ENCODE results near the gene IDH2. TPM values are rescaled to one million over a fixed set of nuclear protein-coding genes. Genes with fewer than 3 reads are reported as not detected.

IDH2 gene
- total RNA-seq, 2 experiments from 2014 or later = 291 to 301 TPM

DNA sequence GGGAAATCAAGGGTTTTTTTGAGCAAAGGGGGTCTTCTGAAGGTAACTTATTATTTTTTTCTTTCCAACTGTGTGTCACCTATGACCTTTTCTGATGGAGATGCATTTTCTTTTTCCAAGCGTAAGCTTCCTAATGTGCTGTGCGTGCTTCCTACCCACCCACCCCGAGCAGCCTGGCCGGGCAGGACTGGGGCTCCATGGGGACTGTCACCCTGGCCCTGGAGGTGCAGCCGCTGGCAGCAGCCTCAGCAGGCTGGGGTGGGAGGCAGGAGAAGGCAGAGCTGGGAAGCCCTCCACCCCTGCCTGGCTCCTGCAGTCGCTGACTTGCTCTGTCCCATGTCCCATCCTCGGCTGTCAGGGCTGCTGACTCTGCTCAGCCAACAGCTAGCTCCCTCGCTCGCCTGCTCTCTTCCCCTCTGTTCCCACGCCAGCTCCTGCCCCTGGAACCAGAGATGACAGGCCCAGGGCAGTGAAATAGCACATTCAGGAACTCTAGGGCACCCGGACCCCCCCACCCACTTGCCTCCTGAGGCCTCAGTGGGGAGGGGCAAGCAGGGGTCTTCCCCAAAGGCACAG lies 21.4 kb downstream of the IDH2 start:
- Mint-ChIP-seq H3K36me3 (ENCODE audit: low read depth) (peaks cover 41% of the 10 kb centered on the region), H3K4me1 (ENCODE audit: low read depth) (no peaks in the 10 kb centered on the region), H3K27ac (no peak overlapping the region), H3K4me3 (no peak overlapping the region), H3K27me3 (ENCODE audit: low read depth) (no peaks in the 10 kb centered on the region), H3K9me3 (ENCODE audit: insufficient read depth) (no peaks in the 10 kb centered on the region)
- DNase-seq (no peak), ATAC-seq (no peak)
- ChIA-PET CTCF (interaction anchor here (3.3 kb wide), 1 partner anchor 183 kb away, joined by 11 read pairs; no protein-coding TSS in a partner anchor), POLR2A (no interaction called here)

DNA sequence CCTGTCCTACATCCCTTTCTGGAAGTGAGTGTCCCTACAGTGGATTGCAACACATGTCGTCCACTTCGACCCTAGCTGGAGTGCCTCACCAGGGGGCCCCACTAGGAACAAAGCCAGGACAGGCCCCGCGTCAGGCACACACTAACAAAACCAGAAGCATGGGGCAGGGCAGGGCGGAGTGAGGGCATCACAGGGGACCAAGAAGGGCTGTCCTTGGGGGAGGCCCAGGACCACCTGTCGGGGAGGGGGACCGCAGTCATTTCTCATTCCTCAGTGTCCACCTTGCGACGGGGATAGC lies 21.9 kb downstream of the IDH2 start:
- DNase-seq = no peak
- ChIA-PET POLR2A (interaction anchor here (1.1 kb wide), 1 partner anchor 187 kb away, joined by 5 read pairs; the partner anchor contains the start of gene AP3S2), CTCF (interaction anchor here (0.9 to 3.3 kb wide), 2 partner anchors 9 to 182 kb away, joined by 4 to 11 read pairs; no protein-coding TSS in a partner anchor)
- H3K36me3 Mint-ChIP-seq (ENCODE audit: low read depth) = peaks cover 39% of the 10 kb centered on the region
- no peaks in the 10 kb centered on the region for H3K27me3 Mint-ChIP-seq (ENCODE audit: low read depth)
- H3K9me3 Mint-ChIP-seq (ENCODE audit: insufficient read depth) = no peaks in the 10 kb centered on the region
- ATAC-seq = no peak
- H3K4me3 Mint-ChIP-seq = no peak overlapping the region
- no peak overlapping the region for H3K27ac Mint-ChIP-seq
- no peaks in the 10 kb centered on the region for H3K4me1 Mint-ChIP-seq (ENCODE audit: low read depth)

DNA sequence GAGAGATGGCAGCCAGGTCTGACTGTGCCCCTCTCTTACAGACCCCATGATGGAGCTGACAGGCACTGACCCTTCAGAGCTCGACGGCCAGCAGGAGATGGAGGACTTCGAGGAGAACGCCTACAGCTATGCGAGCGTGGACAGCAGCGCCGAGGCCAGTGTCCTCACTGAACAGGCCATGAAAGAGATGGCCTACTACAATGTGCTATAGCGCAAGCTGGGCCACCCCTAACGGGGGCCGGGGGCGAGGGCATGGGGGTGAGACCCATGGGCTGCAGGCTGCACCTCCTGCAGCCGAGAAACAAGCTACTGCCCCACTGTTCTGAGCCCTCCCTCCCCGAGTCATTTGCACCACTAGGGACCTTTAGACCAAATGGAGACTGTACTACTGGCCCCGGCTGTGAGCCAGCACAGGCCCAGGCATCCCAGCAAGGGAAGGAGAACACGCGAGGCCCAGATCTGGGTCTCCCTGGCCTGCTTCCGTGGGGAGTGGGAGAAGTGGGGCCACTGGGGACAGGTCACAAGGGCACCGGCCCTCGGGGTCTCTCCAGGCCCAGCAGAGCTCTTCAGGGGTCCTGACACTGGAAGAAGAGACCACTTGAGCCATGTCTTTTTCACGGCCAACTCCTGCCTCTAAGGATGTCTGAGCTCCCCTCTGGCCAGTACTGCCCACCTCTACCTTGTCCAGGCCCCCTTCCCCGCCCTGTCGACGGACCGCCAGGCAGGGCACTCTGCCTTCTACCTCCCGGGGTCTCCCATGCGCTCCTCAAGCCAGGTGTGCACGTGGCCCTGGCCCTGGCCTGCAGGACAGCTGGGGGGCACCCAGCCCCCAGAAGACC lies 22.4 kb downstream of the IDH2 start:
- Mint-ChIP-seq H3K36me3 (ENCODE audit: low read depth) (peaks cover 39% of the 10 kb centered on the region), H3K27me3 (ENCODE audit: low read depth) (no peaks in the 10 kb centered on the region), H3K4me3 (no peak overlapping the region), H3K9me3 (ENCODE audit: insufficient read depth) (no peaks in the 10 kb centered on the region), H3K27ac (no peak overlapping the region), H3K4me1 (ENCODE audit: low read depth) (no peaks in the 10 kb centered on the region)
- POLR2A ChIA-PET = interaction anchor here (1.1 kb wide), 1 partner anchor 186 kb away, joined by 5 read pairs; the partner anchor contains the start of gene AP3S2
- DNase-seq = no peak
- ATAC-seq = no peak
- CTCF ChIA-PET = interaction anchor here (0.9 to 3.3 kb wide), 3 partner anchors 9 to 205 kb away, joined by 3 to 11 read pairs (median 4); no protein-coding TSS in a partner anchor

DNA sequence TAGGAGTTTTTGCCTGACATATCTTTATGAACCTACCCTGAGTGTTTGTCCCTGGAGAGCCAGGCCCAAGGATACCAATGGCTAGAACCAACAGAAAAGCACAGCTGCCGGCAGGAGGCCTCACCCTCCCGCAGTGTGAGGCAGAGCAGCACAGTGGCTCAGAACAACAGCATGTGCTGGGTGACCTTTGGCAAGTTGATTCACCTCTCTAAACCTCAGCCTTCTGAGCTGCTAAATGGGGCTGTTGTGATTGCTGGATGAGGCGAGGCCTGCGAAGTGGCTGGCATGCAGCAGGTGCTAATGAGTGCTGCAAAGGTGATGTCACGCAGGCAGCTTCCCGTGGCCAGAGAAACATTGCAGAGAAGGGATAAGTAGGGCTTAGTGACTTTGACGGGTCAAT lies 23.3 kb downstream of the IDH2 start:
- ChIA-PET POLR2A (no interaction called here), CTCF (interaction anchor here (1.0 to 3.3 kb wide), 2 partner anchors 181 to 204 kb away, joined by 3 to 11 read pairs; no protein-coding TSS in a partner anchor)
- DNase-seq (no peak), ATAC-seq (no peak)
- Mint-ChIP-seq H3K36me3 (ENCODE audit: low read depth) (peaks cover 39% of the 10 kb centered on the region), H3K27me3 (ENCODE audit: low read depth) (no peaks in the 10 kb centered on the region), H3K4me3 (no peak overlapping the region), H3K27ac (peak overlapping the region; percentile 74), H3K9me3 (ENCODE audit: insufficient read depth) (no peaks in the 10 kb centered on the region), H3K4me1 (ENCODE audit: low read depth) (no peaks in the 10 kb centered on the region)

DNA sequence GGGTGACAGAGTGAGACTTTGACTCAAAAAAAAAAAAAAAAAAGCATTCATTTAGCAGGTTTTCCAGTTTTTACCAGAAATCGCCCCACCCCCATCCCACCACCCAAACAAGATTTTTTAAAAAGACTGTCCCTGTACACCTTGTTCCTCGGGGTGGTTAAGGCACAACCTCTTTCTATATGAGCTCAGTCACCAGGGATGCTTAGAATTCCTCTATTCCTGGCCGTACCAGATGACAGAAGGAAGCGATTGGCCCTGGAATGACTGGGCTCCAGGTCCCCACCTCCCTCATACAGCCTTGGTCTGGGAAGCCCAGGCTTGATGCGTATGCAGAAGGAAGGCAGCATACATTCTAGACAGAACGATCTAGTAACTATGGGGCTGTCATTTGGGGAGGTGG lies 25.6 kb downstream of the IDH2 start:
- Mint-ChIP-seq H3K36me3 (ENCODE audit: low read depth) (peaks cover 25% of the 10 kb centered on the region), H3K4me3 (no peak overlapping the region), H3K27ac (no peak overlapping the region), H3K27me3 (ENCODE audit: low read depth) (no peaks in the 10 kb centered on the region), H3K4me1 (ENCODE audit: low read depth) (no peaks in the 10 kb centered on the region), H3K9me3 (ENCODE audit: insufficient read depth) (no peaks in the 10 kb centered on the region)
- DNase-seq = no peak
- CTCF ChIA-PET = interaction anchor here (0.7 to 2.6 kb wide), 4 partner anchors 10 to 714 kb away, joined by 3 to 14 read pairs (median 8); no protein-coding TSS in a partner anchor
- ATAC-seq = no peak
- POLR2A ChIA-PET = interaction anchor here (0.8 kb wide), 1 partner anchor 75 kb away, joined by 3 read pairs; the partner anchor contains the start of gene ZNF710

DNA sequence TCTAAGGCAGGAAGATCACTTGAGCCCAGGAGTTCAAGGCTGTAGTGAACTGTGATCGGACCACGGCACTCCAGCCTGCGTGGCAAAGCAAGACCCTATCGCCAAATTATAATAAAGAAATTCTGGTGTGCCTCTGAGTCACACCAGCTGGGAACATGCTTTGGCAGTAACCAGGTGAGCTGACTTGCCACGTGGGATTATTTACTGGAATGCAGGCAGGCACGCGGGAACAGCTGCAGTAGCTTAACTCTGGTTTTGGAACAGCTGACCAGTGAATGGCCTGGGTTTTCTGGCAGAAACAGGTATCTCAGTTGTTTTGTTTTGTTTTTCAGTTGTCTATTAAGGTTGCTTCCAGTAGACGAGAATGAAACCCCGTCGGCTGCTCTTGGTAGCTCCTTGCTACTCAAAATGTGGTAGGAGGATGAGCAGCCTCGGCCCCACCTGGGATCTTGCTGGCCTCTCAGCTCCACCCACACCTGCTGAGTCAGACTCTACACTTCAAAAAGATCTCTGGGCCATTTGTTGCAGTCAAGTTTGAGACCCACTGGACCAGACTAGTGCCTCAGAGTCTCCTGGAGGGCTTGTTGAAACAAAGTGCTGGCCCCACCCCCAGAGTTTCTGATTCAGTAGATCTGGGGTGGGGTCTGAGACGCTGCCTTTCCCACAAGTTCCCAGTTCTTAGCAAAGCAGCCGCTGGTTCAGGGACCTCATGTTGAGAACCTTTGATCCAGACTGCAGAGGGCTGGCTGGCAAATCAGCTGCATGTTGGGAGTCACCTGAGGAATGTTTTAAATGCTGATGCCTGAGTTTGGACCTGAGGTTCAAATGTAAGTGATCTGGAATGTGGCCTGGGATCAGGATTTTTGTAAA lies 26.6 kb downstream of the IDH2 start:
- Mint-ChIP-seq H3K9me3 (ENCODE audit: insufficient read depth) (no peaks in the 10 kb centered on the region), H3K27ac (no peak overlapping the region), H3K27me3 (ENCODE audit: low read depth) (no peaks in the 10 kb centered on the region), H3K4me3 (no peak overlapping the region), H3K36me3 (ENCODE audit: low read depth) (peaks cover 25% of the 10 kb centered on the region), H3K4me1 (ENCODE audit: low read depth) (peaks cover 6% of the 10 kb centered on the region)
- no peak for ATAC-seq
- DNase-seq = no peak
- CTCF ChIA-PET = interaction anchor here (0.7 to 2.6 kb wide), 8 partner anchors 11 to 715 kb away, joined by 3 to 14 read pairs (median 4); partner anchors contain the start of gene AP3S2
- POLR2A ChIA-PET = interaction anchor here (0.8 to 1.7 kb wide), 2 partner anchors 16 to 74 kb away, joined by 3 to 4 read pairs; partner anchors contain the start of gene ZNF710

DNA sequence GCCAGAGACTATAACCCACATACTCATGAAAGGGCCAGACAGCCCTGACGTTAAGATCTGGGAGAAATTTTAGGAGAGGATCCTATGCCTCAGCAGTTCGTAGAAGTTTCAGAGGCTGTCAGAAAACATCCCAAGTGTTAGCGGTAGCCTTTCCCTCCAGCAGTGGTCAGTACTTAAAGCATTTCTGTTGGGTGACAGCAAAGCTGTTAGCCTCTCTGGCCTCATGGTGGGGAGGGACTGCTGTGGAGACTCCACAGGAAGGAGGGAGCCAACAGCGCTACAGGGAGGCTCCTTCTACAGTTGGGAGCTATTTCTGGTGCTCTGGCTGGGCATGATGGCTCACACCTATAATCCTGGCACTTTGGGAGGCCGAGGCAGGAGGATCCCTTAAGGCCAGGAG lies 27.4 kb downstream of the IDH2 start:
- Mint-ChIP-seq H3K9me3 (ENCODE audit: insufficient read depth) (no peaks in the 10 kb centered on the region), H3K4me1 (ENCODE audit: low read depth) (peaks cover 7% of the 10 kb centered on the region), H3K36me3 (ENCODE audit: low read depth) (peaks cover 21% of the 10 kb centered on the region), H3K27me3 (ENCODE audit: low read depth) (no peaks in the 10 kb centered on the region), H3K4me3 (no peak overlapping the region), H3K27ac (no peak overlapping the region)
- DNase-seq = no peak
- no peak for ATAC-seq
- ChIA-PET CTCF (interaction anchor here (1.3 to 2.6 kb wide), 6 partner anchors 12 to 200 kb away, joined by 3 to 14 read pairs (median 4); partner anchors contain the start of gene AP3S2), POLR2A (interaction anchor here (1.7 kb wide), 1 partner anchor 15 kb away, joined by 4 read pairs; no protein-coding TSS in a partner anchor)

DNA sequence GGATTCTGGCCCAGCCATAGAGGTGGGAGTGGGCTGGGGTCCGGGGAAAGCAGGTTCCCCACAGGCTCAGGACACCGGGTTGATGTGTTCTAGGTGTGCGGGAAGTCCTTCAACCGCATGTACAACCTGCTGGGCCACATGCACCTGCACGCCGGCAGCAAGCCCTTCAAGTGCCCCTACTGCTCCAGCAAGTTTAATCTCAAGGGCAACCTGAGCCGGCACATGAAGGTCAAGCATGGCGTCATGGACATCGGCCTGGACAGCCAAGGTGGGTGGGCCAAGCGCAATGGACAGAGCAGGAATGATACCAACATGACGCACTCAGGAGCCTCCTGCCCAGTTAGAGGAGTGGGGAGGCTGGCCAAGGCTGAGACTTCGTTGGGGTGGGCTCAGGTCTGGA lies 28.2 kb downstream of the IDH2 start:
- H3K36me3 Mint-ChIP-seq (ENCODE audit: low read depth) = peaks cover 24% of the 10 kb centered on the region
- H3K27ac Mint-ChIP-seq = no peak overlapping the region
- peaks cover 10% of the 10 kb centered on the region for H3K4me1 Mint-ChIP-seq (ENCODE audit: low read depth)

DNA sequence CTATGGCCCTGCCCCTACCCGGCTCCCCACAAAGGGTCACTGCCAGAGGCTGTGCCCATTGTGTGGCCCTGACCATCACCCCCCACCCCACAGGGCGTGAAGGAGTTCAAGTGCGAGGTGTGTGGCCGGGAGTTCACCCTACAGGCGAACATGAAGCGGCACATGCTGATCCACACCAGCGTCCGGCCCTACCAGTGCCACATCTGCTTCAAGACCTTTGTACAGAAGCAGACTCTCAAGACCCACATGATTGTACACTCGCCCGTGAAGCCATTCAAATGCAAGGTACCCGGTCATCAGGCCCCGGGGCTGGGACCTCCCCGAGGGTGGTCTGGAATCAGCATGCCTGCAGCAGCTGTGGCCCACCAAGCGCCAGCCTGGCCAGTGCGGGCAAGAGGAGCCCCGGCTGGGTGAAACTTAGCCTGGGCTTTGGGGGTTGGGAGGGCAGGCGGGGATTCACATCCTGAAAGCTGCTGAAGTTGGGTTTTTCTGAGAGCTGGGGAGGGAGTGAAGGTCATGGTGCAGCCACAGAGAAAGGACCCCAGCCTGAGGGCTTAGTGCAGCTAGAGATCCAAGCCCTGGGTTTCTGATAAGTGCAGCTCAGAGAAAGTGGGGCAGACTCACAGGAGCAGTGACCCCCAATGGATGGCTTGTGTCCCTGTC lies 29.2 kb downstream of the IDH2 start:
- H3K4me3 Mint-ChIP-seq = no peak overlapping the region
- peaks cover 10% of the 10 kb centered on the region for H3K4me1 Mint-ChIP-seq (ENCODE audit: low read depth)
- H3K27me3 Mint-ChIP-seq (ENCODE audit: low read depth) = no peaks in the 10 kb centered on the region
- peaks cover 24% of the 10 kb centered on the region for H3K36me3 Mint-ChIP-seq (ENCODE audit: low read depth)
- POLR2A ChIA-PET = interaction anchor here (0.7 kb wide), 1 partner anchor 185 kb away, joined by 3 read pairs; no protein-coding TSS in a partner anchor
- ATAC-seq (no peak), DNase-seq (no peak)
- H3K9me3 Mint-ChIP-seq (ENCODE audit: insufficient read depth) = no peaks in the 10 kb centered on the region
- CTCF ChIA-PET = no interaction called here
- no peak overlapping the region for H3K27ac Mint-ChIP-seq

More for the DNA sequence above, 28.2 kb downstream of the IDH2 start:
- Mint-ChIP-seq H3K9me3 (ENCODE audit: insufficient read depth) (no peaks in the 10 kb centered on the region), H3K4me3 (no peak overlapping the region), H3K27me3 (ENCODE audit: low read depth) (no peaks in the 10 kb centered on the region)
- CTCF ChIA-PET = interaction anchor here (1.5 to 2.6 kb wide), 2 partner anchors 176 to 186 kb away, joined by 4 to 14 read pairs; no protein-coding TSS in a partner anchor
- DNase-seq = no peak
- POLR2A ChIA-PET = interaction anchor here (0.7 to 1.7 kb wide), 2 partner anchors 14 to 185 kb away, joined by 3 to 4 read pairs; no protein-coding TSS in a partner anchor
- ATAC-seq = no peak

DNA sequence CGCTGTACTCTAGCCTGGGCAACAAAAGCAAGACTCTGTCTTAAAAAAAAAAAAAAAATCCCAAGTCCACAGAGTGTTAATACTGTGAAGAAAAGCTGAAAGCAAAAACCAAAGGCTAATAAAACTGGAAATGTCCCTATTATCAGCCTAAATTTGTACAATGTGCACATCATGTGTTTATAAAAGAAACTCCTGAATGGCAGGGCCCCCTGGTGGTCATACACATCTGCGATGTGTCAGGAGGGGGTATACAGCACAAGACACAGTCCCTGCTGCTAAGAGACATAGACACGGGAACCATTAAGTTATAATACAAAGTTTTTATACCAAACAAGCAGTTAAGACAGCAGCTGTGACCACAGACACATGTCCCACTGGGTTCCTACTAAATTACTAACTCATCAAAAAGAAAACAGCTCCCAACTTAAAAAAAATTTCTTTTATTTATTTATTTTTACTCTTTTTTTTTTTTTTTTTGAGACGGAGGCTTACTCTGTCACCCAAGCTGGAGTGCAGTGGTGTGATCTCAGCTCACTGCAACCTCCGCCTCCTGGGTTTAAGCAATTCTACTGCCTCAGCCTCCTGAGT lies 31.0 kb downstream of the IDH2 start:
- Mint-ChIP-seq H3K4me3 (no peak overlapping the region), H3K27me3 (ENCODE audit: low read depth) (no peaks in the 10 kb centered on the region), H3K9me3 (ENCODE audit: insufficient read depth) (no peaks in the 10 kb centered on the region), H3K4me1 (ENCODE audit: low read depth) (peaks cover 10% of the 10 kb centered on the region), H3K36me3 (ENCODE audit: low read depth) (peaks cover 17% of the 10 kb centered on the region), H3K27ac (no peak overlapping the region)
- peak; percentile 90 for DNase-seq
- CTCF ChIA-PET = interaction anchor here (0.6 to 3.3 kb wide), 34 partner anchors 9 to 331 kb away, joined by 3 to 40 read pairs (median 4); partner anchors contain the start of gene AP3S2
- POLR2A ChIA-PET = interaction anchor here (0.5 to 1.3 kb wide), 3 partner anchors 85 to 231 kb away, joined by 3 read pairs; partner anchors contain the start of gene AP3S2
- peak; percentile 86 for ATAC-seq

Data from activated CD8-positive, alpha-beta T cell treated with anti-CD3 and anti-CD28 coated beads, Interleukin-2, amount 10 ng/mL, durations not matched to agents 7 days and 5 days (primary cell).